LNCaP clone FGC (cell line): Measurements from ENCODE around the gene LSM4.

Experiments used
- DNase-seq: peaks from one replicate; pipeline ENCODE4 v3.0.0-alpha.2; 2011; ENCODE audit warnings: low read depth
- H3K4me3 ChIP-seq: 2 replicates; pipeline ENCODE4 v1.5.1; 2011; ENCODE audit warnings: mild to moderate bottlenecking, low read depth, low read length, control low read depth
- CTCF ChIP-seq: IDR thresholded peaks from 2 replicates; pipeline ENCODE4 v1.5.1; 2012; ENCODE audit warnings: mild to moderate bottlenecking; ENCODE audit not compliant: control insufficient read depth, insufficient read depth; ENCODE audit errors: extremely low read depth

The LSM4 gene

GRCh38 chr19:18319591-18320135 lies 3.2 kb downstream of the LSM4 start:
- DNase-seq = no peak
- TF ChIP-seq CTCF = no peak
- no peak overlapping the region for H3K4me3 ChIP-seq

GRCh38 chr19:18317961-18318800 lies 4.7 kb downstream of the LSM4 start:
- DNase-seq = no peak
- no peak for TF ChIP-seq CTCF
- no peak overlapping the region for H3K4me3 ChIP-seq

- TF ChIP-seq CTCF = no peak
- no peak overlapping the region for H3K4me3 ChIP-seq
- DNase-seq = no peak
Observed at GRCh38 chr19:18313398-18313797, 9.5 kb downstream of the LSM4 start.

- DNase-seq = no peak
- no peak overlapping the region for H3K4me3 ChIP-seq
- TF ChIP-seq CTCF = no peak
Observed at GRCh38 chr19:18312092-18312534, 10.8 kb downstream of the LSM4 start.

GRCh38 chr19:18311502-18312091 lies 11.3 kb downstream of the LSM4 start:
- no peak for TF ChIP-seq CTCF
- no peak for DNase-seq

GRCh38 chr19:18310966-18311365 lies 11.9 kb downstream of the LSM4 start:
- DNase-seq = no peak
- H3K4me3 ChIP-seq = no peak overlapping the region
- TF ChIP-seq CTCF = no peak

More at GRCh38 chr19:18311502-18312091, 11.3 kb downstream of the LSM4 start:
- no peak overlapping the region for H3K4me3 ChIP-seq
